Measurements from ENCODE around the gene PARD3B. TPM values are rescaled to one million over a fixed set of nuclear protein-coding genes. Genes with fewer than 3 reads are reported as not detected.

PARD3B gene
- total and polyA plus RNA-seq, 12 donors, result 0.46 to 12.4 (median 8.3) TPM

DNA sequence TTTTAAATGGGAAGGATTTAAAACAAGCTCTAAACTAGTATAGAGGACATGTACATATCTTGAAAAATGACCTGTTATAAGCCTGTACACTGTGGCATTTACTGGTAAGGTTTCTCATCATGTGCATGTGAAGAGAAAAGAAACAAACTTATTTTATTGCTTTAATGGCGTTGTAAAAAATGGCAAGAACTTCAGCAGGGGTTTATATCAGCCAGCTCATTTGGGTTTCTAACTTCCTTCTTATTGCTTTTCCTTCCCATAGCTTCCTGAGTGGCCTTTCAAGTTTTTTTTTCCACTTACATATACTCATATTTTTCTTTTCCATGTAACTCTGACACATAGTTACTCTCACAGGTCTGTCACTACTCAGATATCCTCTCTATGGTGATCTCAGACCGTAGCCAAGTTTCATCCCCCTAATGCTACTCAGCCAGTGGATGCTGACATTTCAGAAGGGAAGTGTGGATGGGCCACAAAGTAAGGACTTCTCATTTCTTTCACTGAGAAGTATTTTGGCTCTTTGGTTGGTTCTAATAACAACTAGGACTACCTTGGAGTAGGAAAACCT, 198.2 kb downstream of the PARD3B start:
- DNase-seq (no peak), ATAC-seq (no peak)
- Histone ChIP-seq H3K4me3 (no peak overlapping the region), H3K27me3 (no peaks in the 10 kb centered on the region), H3K27ac (no peak overlapping the region), H3K4me1 (no peaks in the 10 kb centered on the region), H3K9me3 (peaks cover 0 to 19% (median 7%) of the 10 kb centered on the region in 11 donors), H3K36me3 (no peaks in the 10 kb centered on the region)
- intact Hi-C loops (cut with DNase I), result no loop called here
- TF ChIP-seq, protein P1, sequence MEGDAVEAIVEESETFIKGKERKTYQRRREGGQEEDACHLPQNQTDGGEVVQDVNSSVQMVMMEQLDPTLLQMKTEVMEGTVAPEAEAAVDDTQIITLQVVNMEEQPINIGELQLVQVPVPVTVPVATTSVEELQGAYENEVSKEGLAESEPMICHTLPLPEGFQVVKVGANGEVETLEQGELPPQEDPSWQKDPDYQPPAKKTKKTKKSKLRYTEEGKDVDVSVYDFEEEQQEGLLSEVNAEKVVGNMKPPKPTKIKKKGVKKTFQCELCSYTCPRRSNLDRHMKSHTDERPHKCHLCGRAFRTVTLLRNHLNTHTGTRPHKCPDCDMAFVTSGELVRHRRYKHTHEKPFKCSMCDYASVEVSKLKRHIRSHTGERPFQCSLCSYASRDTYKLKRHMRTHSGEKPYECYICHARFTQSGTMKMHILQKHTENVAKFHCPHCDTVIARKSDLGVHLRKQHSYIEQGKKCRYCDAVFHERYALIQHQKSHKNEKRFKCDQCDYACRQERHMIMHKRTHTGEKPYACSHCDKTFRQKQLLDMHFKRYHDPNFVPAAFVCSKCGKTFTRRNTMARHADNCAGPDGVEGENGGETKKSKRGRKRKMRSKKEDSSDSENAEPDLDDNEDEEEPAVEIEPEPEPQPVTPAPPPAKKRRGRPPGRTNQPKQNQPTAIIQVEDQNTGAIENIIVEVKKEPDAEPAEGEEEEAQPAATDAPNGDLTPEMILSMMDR (IDR thresholded peaks at IDR 0.05), result no peak
- 74 to 77% methylated on average over 2 of the region's 2 CpGs for WGBS, 2 donors

DNA sequence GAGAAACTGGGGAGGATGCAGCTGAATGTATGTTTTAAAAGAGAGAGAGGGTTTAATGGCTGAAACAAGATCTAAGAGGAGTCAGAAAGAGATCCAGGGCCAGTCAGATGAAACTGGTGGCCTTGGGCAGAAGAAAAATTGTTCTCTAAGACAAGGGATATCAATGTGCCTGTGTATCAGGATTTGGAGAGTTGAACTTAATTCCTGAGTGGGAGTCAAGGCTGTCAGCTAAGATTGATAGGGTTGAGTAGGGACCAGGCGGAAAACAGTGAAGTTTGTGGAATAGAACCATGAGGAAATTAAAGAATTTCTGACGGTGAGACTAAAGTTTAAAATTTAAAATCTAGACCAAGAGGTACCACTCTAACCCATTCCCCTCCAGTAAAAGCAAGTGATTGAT, 199.2 kb downstream of the PARD3B start:
- Histone ChIP-seq H3K36me3 (no peaks in the 10 kb centered on the region), H3K27ac (no peak overlapping the region), H3K27me3 (no peaks in the 10 kb centered on the region), H3K4me1 (peaks cover 0 to 4% (median 0%) of the 10 kb centered on the region in 9 donors), H3K9me3 (peaks cover 0 to 19% (median 7%) of the 10 kb centered on the region in 11 donors), H3K4me3 (no peak overlapping the region)
- no peak for ATAC-seq
- TF ChIP-seq, protein P1 (IDR thresholded peaks at IDR 0.05), result no peak
- intact Hi-C loops (cut with DNase I), result no loop called here
- no peak for DNase-seq
- WGBS, 2 donors, result 92 to 95% methylated on average over 2 of the region's 2 CpGs

DNA sequence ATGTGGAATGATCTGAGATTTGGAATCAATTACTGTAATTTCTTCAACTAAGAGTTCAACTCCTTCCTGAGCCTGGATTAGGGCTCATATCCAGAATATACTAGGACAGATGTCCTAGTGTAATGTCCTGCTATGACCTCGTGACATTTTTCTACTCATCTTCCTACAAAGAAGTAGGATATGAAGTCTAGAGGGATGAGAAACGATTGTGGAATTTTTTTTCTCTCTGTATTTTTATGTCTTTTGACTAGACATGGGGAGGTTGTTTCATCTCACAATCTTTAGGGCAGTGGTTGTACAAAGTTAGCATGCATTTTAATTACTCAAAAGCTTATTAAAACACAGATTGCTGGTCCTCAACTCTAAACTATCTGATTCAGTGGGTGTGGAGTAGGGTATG, 203.0 kb downstream of the PARD3B start:
- Histone ChIP-seq H3K4me3 (no peak overlapping the region), H3K4me1 (peaks cover 0 to 4% (median 0%) of the 10 kb centered on the region in 9 donors), H3K27ac (no peak overlapping the region), H3K36me3 (no peaks in the 10 kb centered on the region), H3K27me3 (no peaks in the 10 kb centered on the region), H3K9me3 (peaks cover 0 to 8% (median 0%) of the 10 kb centered on the region in 11 donors)
- intact Hi-C loops (cut with DNase I), result no loop called here
- WGBS, 2 donors, result 78 to 83% methylated on average over 2 of the region's 2 CpGs
- no peak for DNase-seq
- TF ChIP-seq, protein P1 (IDR thresholded peaks at IDR 0.05), result no peak
- ATAC-seq, result no peak

DNA sequence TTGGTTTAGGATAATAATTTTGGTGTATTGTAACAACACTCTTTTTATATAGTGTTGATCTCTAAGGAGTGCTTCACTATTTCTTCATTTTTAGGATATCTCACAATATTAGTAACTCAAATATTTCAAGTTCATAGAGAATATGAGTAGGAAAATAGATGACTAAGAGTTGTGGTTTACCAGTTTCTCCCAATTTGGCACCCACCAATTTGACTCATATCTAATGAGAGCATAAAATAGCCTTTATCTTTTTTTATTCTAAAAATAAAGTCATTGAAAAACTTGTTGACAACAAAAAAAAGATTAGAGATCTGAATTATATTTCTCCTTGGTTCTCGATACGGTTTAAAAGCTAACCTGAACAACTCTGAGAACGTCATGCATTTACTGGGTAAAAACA, 204.0 kb downstream of the PARD3B start:
- intact Hi-C loops (cut with DNase I), result no loop called here

More for the DNA sequence above, 204.0 kb downstream of the PARD3B start:
- Histone ChIP-seq H3K9me3 (peaks cover 0 to 8% (median 0%) of the 10 kb centered on the region in 11 donors), H3K36me3 (no peaks in the 10 kb centered on the region), H3K4me3 (no peak overlapping the region), H3K27ac (no peak overlapping the region), H3K4me1 (peaks cover 0 to 4% (median 0%) of the 10 kb centered on the region in 9 donors), H3K27me3 (no peaks in the 10 kb centered on the region)
- ATAC-seq (no peak), DNase-seq (no peak)
- TF ChIP-seq, protein P1 (IDR thresholded peaks at IDR 0.05), result no peak
- WGBS, 2 donors, result 78% methylated on average over 3 of the region's 3 CpGs

Data from heart right ventricle (tissue), 16 donors.